Bronchial epithelial cell (primary cell): ENCODE measurements around the gene TMEM132D. TPM values are rescaled to one million over a fixed set of nuclear protein-coding genes. Genes with fewer than 3 reads are reported as not detected.
"Not testable (repeated sequence)": the region's sequence is repeated elsewhere in the genome, so short reads cannot be mapped to it uniquely, and the experiment has no call there.

Source experiments
- DNase-seq: peaks from one replicate; pipeline ENCODE4 v3.0.0-alpha.2; 2010; ENCODE audit warnings: low read depth
- FAIRE-seq: peaks from 2 replicates; lab custom pipeline; 2011; peaks lifted over from hg19 to GRCh38; lab: Jason Lieb, UNC
- H3K27me3 ChIP-seq: 2 replicates; pipeline ENCODE4 v1.5.1; 2011; ENCODE audit warnings: low read length; ENCODE audit not compliant: control insufficient read depth, insufficient read depth
- H3K36me3 ChIP-seq: 2 replicates; pipeline ENCODE4 v1.5.1; 2011; ENCODE audit warnings: low read length; ENCODE audit not compliant: control insufficient read depth, insufficient read depth
- H3K4me3 ChIP-seq: 2 replicates; pipeline ENCODE4 v1.5.1; 2011; ENCODE audit warnings: mild to moderate bottlenecking, low read depth, low read length, control low read depth
- CTCF ChIP-seq: IDR thresholded peaks from 2 replicates; pipeline ENCODE4 v1.5.1; 2011; ENCODE audit warnings: mild to moderate bottlenecking, moderate library complexity, low read length, control low read depth, inconsistent platforms; ENCODE audit not compliant: insufficient read depth, severe bottlenecking
- total RNA-seq: library from RNA; depleted of rRNA; stranded (reverse); fragments of >200 nt; gene quantifications from 2 replicates; pipeline ENCODE4 v1.2.1, GENCODE V29; 2014

Gene TMEM132D
- total RNA-seq, 1 donor from 2014 or later, result not detected

DNA sequence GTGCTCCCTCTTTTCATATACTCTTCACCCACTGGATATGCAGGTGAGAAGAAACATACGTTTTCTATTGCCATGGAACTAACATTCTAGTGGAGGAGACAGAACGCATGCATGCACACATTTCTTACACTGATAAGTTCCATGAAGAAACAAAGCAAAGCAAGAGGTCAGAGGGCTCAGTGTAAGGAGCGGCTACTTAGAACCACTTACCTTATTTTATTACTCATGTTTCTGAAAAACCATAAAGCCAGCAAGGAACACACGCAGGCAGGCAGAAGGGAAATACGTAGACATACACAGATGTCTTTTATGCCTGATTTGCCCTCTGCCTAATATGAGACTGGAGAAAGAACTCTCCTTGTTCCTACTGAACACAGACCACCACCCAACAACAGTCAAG is 362.9 kb downstream of the TMEM132D start:
- H3K27me3 ChIP-seq, result no peaks in the 10 kb centered on the region
- TF ChIP-seq CTCF, result no peak
- FAIRE-seq, result no peak
- no peaks in the 10 kb centered on the region for H3K36me3 ChIP-seq
- no peak for DNase-seq
- no peak overlapping the region for H3K4me3 ChIP-seq

- DNase-seq (no peak), FAIRE-seq (no peak)
- TF ChIP-seq CTCF, result no peak
- H3K4me3 ChIP-seq, result no peak overlapping the region
- H3K27me3 ChIP-seq, result no peaks in the 10 kb centered on the region
- no peaks in the 10 kb centered on the region for H3K36me3 ChIP-seq
Measured at GRCh38 chr12:129540249-129540648, 363.6 kb downstream of the TMEM132D start.

GRCh38 chr12:129538724-129539335 is 365.0 kb downstream of the TMEM132D start:
- not testable (repeated sequence) for H3K27me3 ChIP-seq, DNase-seq, H3K36me3 ChIP-seq, H3K4me3 ChIP-seq, FAIRE-seq

DNA sequence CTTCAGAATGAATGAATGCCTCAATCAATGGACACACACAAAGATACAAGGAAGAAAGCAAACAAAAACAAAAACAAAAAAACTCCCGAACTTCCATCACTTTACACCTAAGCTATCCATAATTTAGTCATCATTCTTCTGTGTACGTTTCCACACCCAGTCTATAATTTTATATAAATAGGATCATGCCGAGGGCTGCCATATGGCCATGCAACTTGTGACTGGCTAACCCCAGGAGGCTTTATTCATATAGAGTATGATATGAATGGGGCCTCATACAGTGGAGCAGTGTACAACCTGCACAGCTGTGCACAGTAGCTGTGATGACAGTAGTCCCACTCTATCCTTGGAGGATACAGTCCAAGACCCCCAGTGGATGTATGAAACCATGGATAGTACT is 365.7 kb downstream of the TMEM132D start:
- FAIRE-seq, result no peak
- H3K36me3 ChIP-seq, result no peaks in the 10 kb centered on the region
- no peak for TF ChIP-seq CTCF
- DNase-seq, result no peak
- H3K4me3 ChIP-seq, result no peak overlapping the region
- no peaks in the 10 kb centered on the region for H3K27me3 ChIP-seq

- Histone ChIP-seq H3K36me3 (no peaks in the 10 kb centered on the region), H3K27me3 (no peaks in the 10 kb centered on the region), H3K4me3 (no peak overlapping the region)
- FAIRE-seq (no peak), DNase-seq (no peak)
- no peak for TF ChIP-seq CTCF
Measured at GRCh38 chr12:129534966-129535750, 368.7 kb downstream of the TMEM132D start.

GRCh38 chr12:129532707-129533499 is 370.9 kb downstream of the TMEM132D start:
- H3K36me3 ChIP-seq, result no peaks in the 10 kb centered on the region
- FAIRE-seq (no peak), DNase-seq (no peak)
- no peak for TF ChIP-seq CTCF
- H3K27me3 ChIP-seq, result no peaks in the 10 kb centered on the region
- H3K4me3 ChIP-seq, result no peak overlapping the region
